ENCODE results near the gene ARFGAP1.

DNA sequence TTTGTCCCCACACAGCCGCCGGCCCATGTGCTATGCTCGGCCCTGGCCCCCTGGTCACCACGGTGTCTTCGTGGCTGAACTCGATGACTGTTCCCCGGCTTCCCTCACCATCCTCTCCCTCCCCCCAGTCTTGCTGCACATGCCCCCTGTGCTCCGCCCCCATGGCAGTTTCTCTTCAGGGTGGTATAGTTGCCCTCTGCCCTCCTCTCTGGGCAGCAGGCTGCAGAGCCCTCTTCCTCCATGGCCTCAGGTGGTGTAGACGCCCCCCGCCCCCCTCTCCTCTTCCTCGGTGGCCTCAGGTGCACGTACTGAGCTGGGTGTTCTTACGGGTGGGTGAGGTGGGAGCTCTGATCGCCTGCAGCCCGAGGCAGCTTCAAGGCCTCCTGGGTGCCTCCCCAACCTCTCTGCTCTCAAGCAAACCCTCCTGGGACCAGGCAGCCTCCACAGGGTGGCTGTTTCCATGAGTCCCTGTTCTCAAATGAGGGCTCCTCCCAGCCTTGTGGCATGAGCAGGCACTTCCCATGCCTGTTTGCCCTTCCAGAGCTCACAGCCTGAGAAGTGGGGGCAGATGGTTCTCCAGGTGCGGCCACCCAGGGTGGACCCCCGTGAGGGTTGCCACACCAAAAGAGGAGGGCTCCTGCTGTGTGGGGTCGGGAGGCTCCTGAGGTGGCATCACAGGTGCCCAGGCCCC is 45.1 kb downstream of the ARFGAP1 start:
- TF ChIP-seq, protein P1, sequence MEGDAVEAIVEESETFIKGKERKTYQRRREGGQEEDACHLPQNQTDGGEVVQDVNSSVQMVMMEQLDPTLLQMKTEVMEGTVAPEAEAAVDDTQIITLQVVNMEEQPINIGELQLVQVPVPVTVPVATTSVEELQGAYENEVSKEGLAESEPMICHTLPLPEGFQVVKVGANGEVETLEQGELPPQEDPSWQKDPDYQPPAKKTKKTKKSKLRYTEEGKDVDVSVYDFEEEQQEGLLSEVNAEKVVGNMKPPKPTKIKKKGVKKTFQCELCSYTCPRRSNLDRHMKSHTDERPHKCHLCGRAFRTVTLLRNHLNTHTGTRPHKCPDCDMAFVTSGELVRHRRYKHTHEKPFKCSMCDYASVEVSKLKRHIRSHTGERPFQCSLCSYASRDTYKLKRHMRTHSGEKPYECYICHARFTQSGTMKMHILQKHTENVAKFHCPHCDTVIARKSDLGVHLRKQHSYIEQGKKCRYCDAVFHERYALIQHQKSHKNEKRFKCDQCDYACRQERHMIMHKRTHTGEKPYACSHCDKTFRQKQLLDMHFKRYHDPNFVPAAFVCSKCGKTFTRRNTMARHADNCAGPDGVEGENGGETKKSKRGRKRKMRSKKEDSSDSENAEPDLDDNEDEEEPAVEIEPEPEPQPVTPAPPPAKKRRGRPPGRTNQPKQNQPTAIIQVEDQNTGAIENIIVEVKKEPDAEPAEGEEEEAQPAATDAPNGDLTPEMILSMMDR (conservative IDR thresholded peaks at IDR 0.05; ENCODE audit: low read depth, low read length), result no peak
- TF ChIP-seq RFX5 (IDR thresholded peaks at IDR 0.05; ENCODE audit: low read depth, low read length) (no peak), CEBPB (IDR thresholded peaks at IDR 0.05; ENCODE audit: low read depth, low read length) (no peak), SMC3 (IDR thresholded peaks at IDR 0.05; ENCODE audit: low read depth, low read length) (no peak), RAD21 (IDR thresholded peaks at IDR 0.05; ENCODE audit: low read length) (no peak), MXI1 (IDR thresholded peaks at IDR 0.05; ENCODE audit: borderline replicate concordance, low read depth, low read length) (no peak), POLR2A (IDR thresholded peaks at IDR 0.05; ENCODE audit: low read depth, low read length) (no peak), MAZ (IDR thresholded peaks at IDR 0.05; ENCODE audit: borderline replicate concordance, low read depth, low read length) (no peak)
- TF ChIP-seq, protein P2, sequence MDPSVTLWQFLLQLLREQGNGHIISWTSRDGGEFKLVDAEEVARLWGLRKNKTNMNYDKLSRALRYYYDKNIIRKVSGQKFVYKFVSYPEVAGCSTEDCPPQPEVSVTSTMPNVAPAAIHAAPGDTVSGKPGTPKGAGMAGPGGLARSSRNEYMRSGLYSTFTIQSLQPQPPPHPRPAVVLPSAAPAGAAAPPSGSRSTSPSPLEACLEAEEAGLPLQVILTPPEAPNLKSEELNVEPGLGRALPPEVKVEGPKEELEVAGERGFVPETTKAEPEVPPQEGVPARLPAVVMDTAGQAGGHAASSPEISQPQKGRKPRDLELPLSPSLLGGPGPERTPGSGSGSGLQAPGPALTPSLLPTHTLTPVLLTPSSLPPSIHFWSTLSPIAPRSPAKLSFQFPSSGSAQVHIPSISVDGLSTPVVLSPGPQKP (IDR thresholded peaks at IDR 0.05; ENCODE audit: borderline replicate concordance, low read depth, low read length), result no peak
